ENCODE measurements around the gene SERPINA12.

SERPINA12 gene

GRCh38 chr14:94501588-94502516 is 7.4 kb downstream of the SERPINA12 start:
- no peak for DNase-seq (ENCODE audit: insufficient read length, low spot score)

GRCh38 chr14:94500264-94500663 is 9.0 kb downstream of the SERPINA12 start:
- DNase-seq (ENCODE audit: insufficient read length, low spot score) = no peak
- FAIRE-seq = no peak
- TF ChIP-seq SPI1 (IDR thresholded peaks at IDR 0.05; ENCODE audit: low read depth, low read length) = no peak
- TF ChIP-seq POU2F2 (IDR thresholded peaks at IDR 0.05; ENCODE audit: low read depth, low read length) = no peak
- no peak for TF ChIP-seq PAX5 (IDR thresholded peaks at IDR 0.05; ENCODE audit: insufficient read depth, low read length, severe bottlenecking)
- TF ChIP-seq TAF1 (IDR thresholded peaks at IDR 0.05; ENCODE audit: low read depth, low read length) = no peak
- no peak for TF ChIP-seq POLR2AphosphoS5 (IDR thresholded peaks at IDR 0.05; ENCODE audit: low read depth, low read length)
- TF ChIP-seq POLR2A (IDR thresholded peaks at IDR 0.05; ENCODE audit: low read depth, low read length) = no peak

More at GRCh38 chr14:94501588-94502516, 7.4 kb downstream of the SERPINA12 start:
- no peak for FAIRE-seq
- TF ChIP-seq POLR2AphosphoS5 (IDR thresholded peaks at IDR 0.05; ENCODE audit: low read depth, low read length) (no peak), TAF1 (IDR thresholded peaks at IDR 0.05; ENCODE audit: low read depth, low read length) (no peak), POLR2A (IDR thresholded peaks at IDR 0.05; ENCODE audit: low read depth, low read length) (no peak)

DNA sequence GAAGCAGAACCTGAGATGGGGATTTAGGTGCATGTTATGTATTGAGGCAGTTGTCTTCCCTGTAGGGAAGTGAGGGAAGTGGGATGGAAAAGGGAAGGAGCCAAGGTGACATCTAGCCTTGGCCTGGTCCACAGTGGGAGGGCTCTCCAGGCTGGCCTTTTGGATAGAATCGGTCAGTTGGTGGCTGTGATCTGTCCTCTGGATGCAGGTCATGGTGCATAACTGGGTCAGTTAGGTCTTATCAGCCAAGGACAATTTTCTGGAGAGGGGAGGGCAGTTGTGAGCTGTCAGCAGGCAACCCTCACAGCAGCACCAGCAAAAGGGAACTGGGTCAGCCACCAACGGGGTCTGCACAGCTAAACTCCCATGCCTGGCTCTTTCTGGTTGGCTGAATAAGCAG is 9.6 kb downstream of the SERPINA12 start:
- DNase-seq (ENCODE audit: insufficient read length, low spot score) (no peak), FAIRE-seq (no peak)
- no peak for TF ChIP-seq POLR2A (IDR thresholded peaks at IDR 0.05; ENCODE audit: low read depth, low read length)
- no peak for TF ChIP-seq TAF1 (IDR thresholded peaks at IDR 0.05; ENCODE audit: low read depth, low read length)
- no peak for TF ChIP-seq PAX5 (IDR thresholded peaks at IDR 0.05; ENCODE audit: insufficient read depth, low read length, severe bottlenecking)
- no peak for TF ChIP-seq POLR2AphosphoS5 (IDR thresholded peaks at IDR 0.05; ENCODE audit: low read depth, low read length)
- no peak for TF ChIP-seq POU2F2 (IDR thresholded peaks at IDR 0.05; ENCODE audit: low read depth, low read length)
- no peak for TF ChIP-seq SPI1 (IDR thresholded peaks at IDR 0.05; ENCODE audit: low read depth, low read length)

DNA sequence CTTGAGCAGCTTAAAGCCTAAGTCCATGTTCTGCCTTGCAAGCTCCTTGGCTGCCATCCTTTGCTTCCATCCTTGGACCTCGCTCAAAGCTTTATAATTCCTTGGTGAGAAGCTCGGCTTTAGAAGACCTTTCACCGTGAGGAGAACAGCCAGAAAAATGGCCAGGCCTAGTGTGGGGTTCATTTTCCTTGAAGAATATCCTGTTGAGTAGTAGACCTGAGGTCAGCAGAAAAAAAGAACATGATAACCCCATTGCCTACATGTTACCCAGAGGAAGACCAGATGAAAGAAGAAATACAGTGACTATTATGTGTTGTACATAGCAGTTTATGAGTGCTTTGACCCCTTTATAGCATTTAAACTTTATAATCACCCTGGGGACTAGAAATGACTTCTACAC is 11.1 kb downstream of the SERPINA12 start:
- FAIRE-seq (no peak), DNase-seq (ENCODE audit: insufficient read length, low spot score) (no peak)
- TF ChIP-seq POLR2A (IDR thresholded peaks at IDR 0.05; ENCODE audit: low read depth, low read length) (no peak), PAX5 (IDR thresholded peaks at IDR 0.05; ENCODE audit: insufficient read depth, low read length, severe bottlenecking) (no peak), POLR2AphosphoS5 (IDR thresholded peaks at IDR 0.05; ENCODE audit: low read depth, low read length) (no peak), TAF1 (IDR thresholded peaks at IDR 0.05; ENCODE audit: low read depth, low read length) (no peak), POU2F2 (IDR thresholded peaks at IDR 0.05; ENCODE audit: low read depth, low read length) (no peak), SPI1 (IDR thresholded peaks at IDR 0.05; ENCODE audit: low read depth, low read length) (no peak)

- FAIRE-seq = no peak
These were observed 15.2 kb downstream of the SERPINA12 start for GRCh38 chr14:94494085-94494484.

GRCh38 chr14:94491511-94491910 is 17.8 kb downstream of the SERPINA12 start:
- FAIRE-seq = no peak
- TF ChIP-seq POLR2AphosphoS5 (IDR thresholded peaks at IDR 0.05; ENCODE audit: low read depth, low read length) (no peak), POU2F2 (IDR thresholded peaks at IDR 0.05; ENCODE audit: low read depth, low read length) (no peak), PAX5 (IDR thresholded peaks at IDR 0.05; ENCODE audit: insufficient read depth, low read length, severe bottlenecking) (no peak), SPI1 (IDR thresholded peaks at IDR 0.05; ENCODE audit: low read depth, low read length) (no peak), TAF1 (IDR thresholded peaks at IDR 0.05; ENCODE audit: low read depth, low read length) (no peak), POLR2A (IDR thresholded peaks at IDR 0.05; ENCODE audit: low read depth, low read length) (no peak)
- DNase-seq (ENCODE audit: insufficient read length, low spot score) = no peak

More at GRCh38 chr14:94494085-94494484, 15.2 kb downstream of the SERPINA12 start:
- no peak for DNase-seq (ENCODE audit: insufficient read length, low spot score)
- TF ChIP-seq TAF1 (IDR thresholded peaks at IDR 0.05; ENCODE audit: low read depth, low read length) (no peak), POLR2A (IDR thresholded peaks at IDR 0.05; ENCODE audit: low read depth, low read length) (no peak), POU2F2 (IDR thresholded peaks at IDR 0.05; ENCODE audit: low read depth, low read length) (no peak), POLR2AphosphoS5 (IDR thresholded peaks at IDR 0.05; ENCODE audit: low read depth, low read length) (no peak), SPI1 (IDR thresholded peaks at IDR 0.05; ENCODE audit: low read depth, low read length) (no peak), PAX5 (IDR thresholded peaks at IDR 0.05; ENCODE audit: insufficient read depth, low read length, severe bottlenecking) (no peak)

DNA sequence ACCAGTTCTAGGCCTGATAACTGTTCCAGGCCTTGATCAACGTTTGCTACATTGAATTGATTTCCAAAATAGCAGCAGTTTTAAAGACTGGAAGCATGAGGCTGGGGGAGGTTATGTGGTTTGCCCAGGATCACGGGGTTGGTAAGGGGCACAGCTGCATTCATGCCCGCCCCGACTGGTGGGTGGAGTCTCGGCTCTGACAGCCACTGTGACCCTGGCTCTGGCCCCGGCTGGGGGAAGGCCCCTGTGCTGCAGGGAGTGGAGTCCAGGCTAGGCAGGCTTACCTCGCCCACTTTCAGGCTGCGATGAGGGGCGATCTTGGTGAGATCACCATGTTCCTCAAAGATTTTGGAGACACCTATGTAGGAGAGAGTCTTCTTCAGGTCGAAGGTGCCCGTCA is 19.9 kb downstream of the SERPINA12 start:
- TF ChIP-seq POLR2A (IDR thresholded peaks at IDR 0.05; ENCODE audit: low read depth, low read length) = no peak
- no peak for TF ChIP-seq POLR2AphosphoS5 (IDR thresholded peaks at IDR 0.05; ENCODE audit: low read depth, low read length)
- no peak for TF ChIP-seq SPI1 (IDR thresholded peaks at IDR 0.05; ENCODE audit: low read depth, low read length)
- TF ChIP-seq TAF1 (IDR thresholded peaks at IDR 0.05; ENCODE audit: low read depth, low read length) = no peak
- no peak for TF ChIP-seq PAX5 (IDR thresholded peaks at IDR 0.05; ENCODE audit: insufficient read depth, low read length, severe bottlenecking)
- no peak for FAIRE-seq

GRCh38 chr14:94486883-94487282 is 22.4 kb downstream of the SERPINA12 start:
- FAIRE-seq = no peak
- no peak for TF ChIP-seq POLR2A (IDR thresholded peaks at IDR 0.05; ENCODE audit: low read depth, low read length)
- no peak for TF ChIP-seq POLR2AphosphoS5 (IDR thresholded peaks at IDR 0.05; ENCODE audit: low read depth, low read length)
- TF ChIP-seq SPI1 (IDR thresholded peaks at IDR 0.05; ENCODE audit: low read depth, low read length) = no peak
- TF ChIP-seq TAF1 (IDR thresholded peaks at IDR 0.05; ENCODE audit: low read depth, low read length) = no peak
- no peak for TF ChIP-seq PAX5 (IDR thresholded peaks at IDR 0.05; ENCODE audit: insufficient read depth, low read length, severe bottlenecking)
- no peak for DNase-seq (ENCODE audit: insufficient read length, low spot score)

More for the DNA sequence above, 19.9 kb downstream of the SERPINA12 start:
- DNase-seq (ENCODE audit: insufficient read length, low spot score) = no peak

GRCh38 chr14:94485944-94486841 is 23.1 kb downstream of the SERPINA12 start:
- DNase-seq (ENCODE audit: insufficient read length, low spot score) (peak; percentile 68), FAIRE-seq (peak; percentile 23)
- TF ChIP-seq SPI1 (IDR thresholded peaks at IDR 0.05; ENCODE audit: low read depth, low read length) = no peak
- TF ChIP-seq TAF1 (IDR thresholded peaks at IDR 0.05; ENCODE audit: low read depth, low read length) = no peak
- TF ChIP-seq PAX5 (IDR thresholded peaks at IDR 0.05; ENCODE audit: insufficient read depth, low read length, severe bottlenecking) = no peak
- no peak for TF ChIP-seq POLR2A (IDR thresholded peaks at IDR 0.05; ENCODE audit: low read depth, low read length)

All from GM12891 (cell line).